G401.6 (cell line): ENCODE results near the gene KIF26B.
"Not testable (repeated sequence)": the region's sequence is repeated elsewhere in the genome, so short reads cannot be mapped to it uniquely, and the experiment has no call there.

Source experiments
- FAIRE-seq: peaks from 2 replicates; lab custom pipeline; 2012; peaks lifted over from hg19 to GRCh38; lab: Jason Lieb, UNC

Gene KIF26B

GRCh38 chr1:245686006-245686405, 531.2 kb downstream of the KIF26B start:
- FAIRE-seq: no peak

DNA sequence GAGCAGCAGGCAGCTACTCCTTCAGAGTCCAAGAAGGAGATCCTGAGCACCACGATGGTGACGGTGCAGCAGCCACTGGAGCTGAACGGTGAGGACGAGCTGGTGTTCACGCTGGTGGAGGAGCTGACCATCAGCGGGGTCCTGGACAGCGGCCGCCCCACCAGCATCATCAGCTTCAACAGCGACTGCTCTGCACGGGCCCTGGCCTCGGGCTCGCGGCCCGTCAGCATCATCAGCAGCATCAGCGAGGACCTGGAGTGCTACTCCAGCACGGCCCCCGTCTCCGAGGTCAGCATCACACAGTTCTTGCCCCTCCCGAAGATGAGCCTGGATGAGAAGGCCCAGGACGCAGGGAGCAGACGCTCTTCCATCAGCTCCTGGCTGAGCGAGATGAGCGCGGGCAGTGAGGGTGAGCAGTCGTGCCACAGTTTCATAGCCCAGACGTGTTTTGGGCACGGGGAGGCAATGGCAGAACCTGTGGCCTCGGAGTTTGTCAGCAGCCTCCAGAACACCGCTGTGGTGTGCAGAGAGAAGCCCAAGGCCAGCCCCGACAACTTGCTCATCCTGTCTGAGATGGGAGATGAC, 531.8 kb downstream of the KIF26B start:
- FAIRE-seq: no peak

GRCh38 chr1:245687152-245687635, 532.4 kb downstream of the KIF26B start:
- FAIRE-seq: no peak

DNA sequence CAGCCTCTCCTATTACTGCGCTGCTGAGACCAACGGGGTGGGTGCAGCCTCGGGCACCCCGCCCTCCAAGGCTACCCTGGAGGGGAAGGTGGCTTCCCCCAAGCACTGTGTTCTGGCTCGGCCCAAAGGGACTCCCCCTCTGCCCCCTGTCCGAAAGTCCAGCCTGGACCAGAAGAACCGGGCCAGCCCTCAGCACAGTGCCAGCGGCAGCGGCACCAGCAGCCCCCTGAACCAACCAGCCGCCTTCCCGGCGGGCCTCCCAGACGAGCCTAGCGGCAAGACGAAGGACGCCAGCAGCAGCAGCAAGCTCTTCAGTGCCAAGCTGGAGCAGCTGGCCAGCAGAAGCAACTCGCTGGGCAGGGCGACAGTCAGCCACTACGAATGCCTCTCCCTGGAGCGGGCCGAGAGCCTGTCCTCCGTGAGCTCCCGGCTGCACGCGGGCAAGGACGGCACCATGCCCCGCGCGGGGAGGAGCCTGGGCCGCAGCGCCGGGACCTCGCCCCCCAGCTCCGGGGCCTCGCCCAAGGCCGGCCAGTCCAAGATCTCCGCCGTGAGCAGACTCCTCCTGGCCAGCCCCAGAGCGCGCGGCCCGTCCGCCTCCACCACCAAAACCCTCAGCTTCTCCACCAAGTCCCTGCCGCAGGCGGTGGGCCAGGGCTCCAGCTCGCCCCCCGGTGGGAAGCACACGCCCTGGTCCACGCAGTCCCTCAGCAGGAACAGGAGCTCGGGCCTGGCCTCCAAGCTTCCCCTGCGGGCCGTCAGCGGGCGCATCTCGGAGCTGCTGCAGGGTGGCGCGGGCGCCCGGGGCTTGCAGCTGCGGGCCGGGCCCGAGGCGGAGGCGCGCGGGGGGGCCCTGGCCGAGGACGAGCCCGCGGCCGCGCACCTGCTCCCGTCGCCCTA, 533.1 kb downstream of the KIF26B start:
- no peak for FAIRE-seq

DNA sequence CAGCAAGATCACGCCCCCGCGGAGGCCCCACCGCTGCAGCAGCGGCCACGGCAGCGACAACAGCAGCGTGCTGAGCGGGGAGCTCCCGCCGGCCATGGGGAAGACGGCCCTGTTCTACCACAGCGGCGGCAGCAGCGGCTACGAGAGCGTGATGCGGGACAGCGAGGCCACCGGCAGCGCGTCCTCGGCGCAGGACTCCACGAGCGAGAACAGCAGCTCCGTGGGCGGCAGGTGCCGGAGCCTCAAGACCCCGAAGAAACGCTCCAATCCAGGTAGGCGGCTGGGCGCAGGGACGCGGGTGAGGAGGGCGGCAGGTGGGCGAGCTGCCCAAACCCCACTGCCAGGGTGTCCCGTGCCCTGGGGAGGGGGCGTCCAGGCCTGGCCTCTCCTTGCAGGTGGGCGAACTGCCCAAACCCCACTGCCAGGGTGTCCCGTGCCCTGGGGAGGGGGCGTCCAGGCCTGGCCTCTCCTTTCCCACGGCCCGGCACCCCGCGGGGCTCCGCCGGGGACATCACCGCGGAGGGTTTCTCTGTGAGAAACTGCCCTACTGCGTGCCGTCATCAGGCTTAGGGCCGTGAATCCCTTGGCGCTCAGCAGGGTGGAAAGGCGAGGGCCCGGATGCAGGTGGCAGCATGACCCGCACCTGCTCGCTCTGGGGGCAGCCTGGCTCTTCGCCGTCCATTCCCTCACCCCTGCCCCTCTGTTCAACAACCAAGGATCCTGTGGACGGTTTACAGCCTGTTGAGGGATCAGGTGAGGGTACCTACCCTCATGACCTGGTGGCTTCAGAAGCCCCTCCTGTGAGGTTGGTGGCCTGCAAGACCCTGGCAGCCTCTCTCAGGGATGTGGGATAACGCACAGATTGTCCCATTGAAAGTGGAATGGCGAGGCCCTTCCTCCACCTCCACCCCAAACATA, 534.0 kb downstream of the KIF26B start:
- FAIRE-seq: no peak

DNA sequence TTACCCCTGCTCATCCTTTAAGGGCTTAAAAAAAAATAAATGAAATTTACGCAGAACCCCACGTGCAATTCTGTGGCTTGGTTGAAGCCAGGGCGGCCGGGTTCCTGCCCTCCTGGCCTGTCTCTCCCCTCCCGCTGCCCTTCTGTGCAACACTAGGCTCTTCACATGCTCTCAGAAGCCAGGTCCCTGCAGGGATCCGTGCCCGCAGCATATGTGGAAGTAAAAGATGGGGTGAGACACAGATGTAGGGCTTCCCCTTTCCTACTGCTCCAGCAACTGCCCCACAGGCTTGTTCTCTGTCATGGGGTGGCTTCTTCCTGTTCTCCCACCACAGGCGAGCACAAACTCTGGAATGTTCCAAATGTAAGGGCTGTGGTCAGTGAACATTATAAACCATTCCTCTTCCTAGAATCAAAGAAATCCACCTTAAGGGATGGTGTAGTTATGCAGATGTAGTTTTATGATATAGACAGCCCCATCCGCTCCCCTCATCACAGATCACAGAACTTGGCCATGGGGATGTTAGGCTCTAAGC, 535.4 kb downstream of the KIF26B start:
- no peak for FAIRE-seq

DNA sequence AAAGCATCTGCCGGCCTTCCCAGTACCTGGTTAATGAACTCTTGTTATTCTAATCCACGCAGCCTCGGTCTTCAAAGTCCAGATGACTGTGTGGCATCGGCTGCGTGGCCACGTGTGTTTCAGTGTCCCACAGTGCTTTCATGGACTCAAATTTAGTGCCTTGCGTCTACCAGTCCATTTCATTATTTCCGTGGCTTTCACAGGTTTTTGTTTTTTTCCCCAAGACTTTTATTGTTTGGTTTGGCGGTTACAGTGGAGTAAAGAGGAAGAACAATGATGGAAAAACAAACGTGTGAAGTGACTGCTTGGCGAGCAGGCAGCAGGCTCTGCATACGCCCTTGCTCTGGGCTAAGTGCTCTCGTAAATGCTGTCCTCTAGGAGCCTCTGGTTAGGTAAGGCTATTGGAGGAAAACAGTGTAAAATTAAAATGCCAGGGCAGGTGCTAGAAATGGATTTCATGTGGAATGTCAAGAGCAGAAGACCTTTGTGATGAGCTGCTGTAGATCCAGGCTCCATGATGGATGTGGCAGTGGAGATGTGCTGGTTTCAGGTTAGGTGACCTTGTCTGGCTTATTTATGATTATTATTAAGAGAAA, 536.3 kb downstream of the KIF26B start:
- no peak for FAIRE-seq

DNA sequence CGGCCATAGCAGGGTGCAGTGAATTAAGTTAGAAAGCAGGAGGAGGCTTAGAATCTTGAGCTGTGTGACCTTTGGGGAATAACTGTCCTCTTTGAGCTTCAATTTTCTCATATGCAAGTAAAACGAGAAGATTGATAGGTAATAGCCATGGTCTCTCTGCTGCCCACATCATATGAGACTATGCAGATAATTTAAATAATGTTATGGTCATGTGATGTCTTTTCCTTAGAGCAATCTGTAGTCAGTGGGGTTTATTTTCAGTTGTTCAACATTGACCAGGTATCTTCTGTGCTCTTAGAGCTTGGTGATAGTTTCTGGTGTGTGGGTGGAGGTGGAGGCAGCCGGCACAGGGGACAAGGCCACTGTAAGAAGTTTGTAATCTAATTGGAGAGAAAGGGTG, 537.1 kb downstream of the KIF26B start:
- FAIRE-seq: no peak

DNA sequence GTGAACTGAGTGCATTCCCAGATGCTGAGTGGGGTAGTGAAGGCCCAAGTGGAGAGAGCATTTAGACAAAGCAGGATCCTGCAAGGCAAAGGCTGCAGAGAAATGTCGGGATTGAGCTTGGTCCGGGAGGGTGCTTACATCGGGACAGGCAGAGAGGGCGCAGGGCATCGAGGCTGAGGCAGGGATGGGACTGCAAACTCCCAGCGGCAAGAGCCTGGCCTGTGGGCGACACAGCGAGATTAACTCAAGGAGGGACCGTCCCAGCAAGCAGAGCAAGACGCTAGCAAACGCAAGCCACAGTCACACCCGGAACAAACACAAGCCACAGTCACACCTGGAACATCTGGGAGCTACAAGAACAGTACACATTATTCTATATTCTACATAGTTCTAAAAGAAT, 537.5 kb downstream of the KIF26B start:
- FAIRE-seq: no peak

DNA sequence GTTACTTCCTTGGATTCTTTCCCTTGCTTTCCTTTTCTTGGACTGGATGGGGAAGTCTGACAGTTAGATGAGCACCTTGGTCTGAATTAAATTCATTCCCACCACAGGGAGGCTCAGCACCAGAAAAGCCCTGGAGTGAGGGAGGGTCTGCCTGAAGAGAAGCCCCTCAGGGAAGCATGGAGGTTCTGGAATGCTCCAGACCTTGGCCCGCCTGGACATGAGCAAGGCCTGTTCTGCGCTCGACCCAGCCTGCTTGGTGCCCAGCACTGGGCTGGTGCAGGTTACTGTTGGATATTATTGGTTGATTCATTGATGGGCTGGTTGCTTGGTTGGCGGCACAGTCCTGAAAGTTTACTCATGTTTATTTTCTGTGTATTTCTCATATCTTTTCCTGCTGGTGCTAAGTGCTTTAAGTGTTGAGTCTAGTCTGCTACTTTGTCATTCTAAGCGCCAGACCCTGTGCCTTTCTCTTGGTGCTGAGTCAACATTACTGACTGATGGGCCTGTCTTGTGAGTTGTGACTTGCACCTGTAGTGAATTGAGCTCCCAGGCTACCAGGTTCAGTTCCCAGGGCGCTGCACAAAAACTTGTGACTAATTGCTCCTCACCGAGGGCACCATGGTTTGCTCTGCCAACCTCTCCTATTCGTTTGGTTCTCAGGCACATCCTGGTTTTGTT, 538.5 kb downstream of the KIF26B start:
- FAIRE-seq: no peak

DNA sequence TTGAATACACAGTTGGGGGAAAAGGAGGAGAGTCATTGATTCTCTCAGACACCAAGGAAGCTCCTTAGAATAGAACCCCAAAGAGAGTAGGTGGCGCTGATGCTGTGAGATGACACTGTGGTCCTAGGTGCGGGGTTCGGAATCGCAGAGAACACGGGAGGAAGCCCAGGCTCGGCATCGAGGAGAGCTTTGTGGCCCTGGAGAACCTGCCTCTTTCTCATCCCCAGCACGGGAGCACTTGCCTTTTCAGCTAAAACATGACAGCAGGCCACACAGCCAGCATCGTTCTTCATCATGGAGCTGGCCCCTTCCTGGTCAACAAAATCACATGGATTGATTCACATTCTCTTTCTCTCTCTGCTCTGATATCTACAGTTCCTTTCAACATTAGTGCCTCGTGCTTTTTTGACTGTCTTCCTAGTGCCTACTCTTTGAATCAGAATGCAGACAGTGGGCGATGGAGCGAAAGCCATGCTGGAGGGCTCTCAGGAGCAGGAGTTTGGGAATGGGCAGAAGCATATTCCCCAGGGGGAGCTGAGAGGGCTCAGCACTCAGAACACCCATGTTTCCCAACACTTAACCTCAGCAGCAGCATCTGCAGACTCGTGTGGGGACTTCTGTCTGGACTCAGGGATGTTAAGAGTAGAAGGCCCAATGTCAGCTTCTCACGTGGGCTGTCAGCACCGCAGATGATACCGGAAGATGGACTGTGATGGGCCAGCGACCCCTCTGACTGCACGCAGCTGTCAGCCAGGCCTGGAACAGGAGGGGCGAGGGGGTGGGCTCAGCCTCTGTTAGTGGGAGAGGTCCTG, 539.4 kb downstream of the KIF26B start:
- no peak for FAIRE-seq

DNA sequence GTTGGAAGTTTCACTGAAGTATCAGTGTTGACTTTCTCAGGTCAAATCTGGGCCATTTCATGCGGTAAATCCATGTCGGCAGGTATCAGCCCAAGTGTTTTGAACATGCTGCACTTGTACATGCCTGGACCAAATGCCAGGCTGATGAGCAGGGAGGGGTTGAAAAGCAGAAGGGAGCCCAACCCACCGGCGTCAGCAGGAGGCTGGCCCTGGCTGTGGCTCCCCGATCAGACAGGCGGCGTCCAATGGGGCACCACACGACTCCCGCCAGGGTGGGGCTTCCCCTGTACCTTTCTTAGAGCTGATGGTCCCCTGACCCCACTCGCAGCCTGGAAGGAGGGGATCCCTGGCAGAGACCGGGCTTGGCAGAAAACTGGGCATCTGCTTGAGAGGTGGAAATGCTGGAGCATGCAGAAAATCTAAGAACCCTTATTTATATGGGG, 540.0 kb downstream of the KIF26B start:
- no peak for FAIRE-seq

GRCh38 chr1:245695211-245695610, 540.4 kb downstream of the KIF26B start:
- no peak for FAIRE-seq

DNA sequence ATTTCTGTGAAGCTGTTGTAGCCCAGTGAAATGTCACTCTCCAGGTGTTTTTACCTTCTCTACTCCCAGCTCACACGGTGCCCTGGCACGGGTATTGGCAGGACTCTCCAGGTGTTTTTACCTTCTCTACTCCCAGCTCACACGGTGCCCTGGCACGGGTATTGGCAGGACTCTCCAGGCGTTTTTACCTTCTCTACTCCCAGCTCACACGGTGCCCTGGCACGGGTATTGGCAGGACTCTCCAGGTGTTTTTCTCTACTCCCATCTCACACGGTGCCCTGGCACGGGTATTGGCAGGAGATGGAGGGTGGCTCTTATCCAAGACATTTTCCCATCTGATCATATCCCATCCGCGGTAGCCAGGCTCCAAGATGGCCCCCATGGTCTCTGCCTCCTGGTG, 540.9 kb downstream of the KIF26B start:
- FAIRE-seq: not testable (repeated sequence)

DNA sequence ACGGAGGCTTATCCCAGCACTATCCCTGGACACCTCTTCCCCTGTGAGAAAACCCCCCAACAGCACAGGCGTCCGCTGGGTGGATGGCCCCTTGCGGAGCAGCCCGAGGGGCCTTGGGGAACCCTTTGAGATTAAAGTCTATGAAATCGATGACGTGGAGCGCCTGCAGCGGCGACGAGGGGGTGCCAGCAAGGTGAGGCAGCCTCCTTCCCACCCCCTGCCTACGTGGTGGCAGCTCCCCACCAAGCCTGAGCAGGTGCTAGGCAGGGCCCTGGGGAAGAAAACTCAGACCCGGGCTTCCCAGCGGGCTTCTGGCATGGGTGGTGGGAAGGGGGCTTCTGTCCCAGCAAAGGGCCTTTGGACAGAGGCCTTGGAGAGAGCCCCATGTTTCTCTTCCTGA, 543.3 kb downstream of the KIF26B start:
- FAIRE-seq: no peak

- FAIRE-seq: no peak
Observed at GRCh38 chr1:245698860-245699259, 544.1 kb downstream of the KIF26B start.

GRCh38 chr1:245700631-245701030, 545.8 kb downstream of the KIF26B start:
- no peak for FAIRE-seq

DNA sequence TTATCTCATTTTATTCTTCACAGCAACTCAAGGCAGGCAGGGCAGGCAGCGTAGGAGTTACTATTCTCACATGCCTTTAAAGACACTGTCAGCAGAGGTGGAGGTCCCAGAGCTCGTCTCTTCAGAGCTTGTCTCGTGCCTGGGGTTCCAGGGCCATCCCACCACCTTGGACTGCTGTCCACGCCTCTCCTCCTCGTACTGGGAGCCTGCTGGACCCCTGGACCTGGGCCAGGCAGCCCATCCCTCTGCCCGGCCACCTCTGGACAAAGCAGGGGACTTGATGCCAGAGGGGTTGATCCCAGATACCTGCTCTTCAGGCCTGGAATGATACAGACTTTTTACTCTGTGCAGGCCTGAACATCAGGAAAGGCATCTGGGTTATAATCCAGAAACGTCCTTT, 546.8 kb downstream of the KIF26B start:
- FAIRE-seq: no peak

GRCh38 chr1:245702346-245702745, 547.6 kb downstream of the KIF26B start:
- no peak for FAIRE-seq

DNA sequence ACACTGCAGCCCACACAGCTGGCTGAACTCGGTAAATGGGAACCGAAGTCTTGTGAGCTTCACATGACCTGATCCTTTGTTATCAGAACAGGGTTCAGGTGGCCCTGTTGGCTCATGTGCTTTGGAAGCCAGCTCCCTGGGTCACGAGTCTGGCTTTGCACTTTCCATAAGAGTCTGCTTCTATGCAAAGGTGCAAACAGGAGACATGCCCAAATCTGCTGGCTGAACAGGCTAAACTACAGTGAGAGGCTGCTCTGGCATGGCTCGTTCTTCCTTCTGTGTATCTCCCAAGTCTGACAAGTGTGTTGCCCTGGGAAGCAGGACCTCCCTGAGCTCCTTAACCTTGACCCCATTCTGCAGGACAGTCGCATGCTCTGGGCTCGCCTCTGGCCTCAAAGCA, 549.6 kb downstream of the KIF26B start:
- no peak for FAIRE-seq
